ENCODE measurements around the gene GPR32.

- TF ChIP-seq, protein P1, sequence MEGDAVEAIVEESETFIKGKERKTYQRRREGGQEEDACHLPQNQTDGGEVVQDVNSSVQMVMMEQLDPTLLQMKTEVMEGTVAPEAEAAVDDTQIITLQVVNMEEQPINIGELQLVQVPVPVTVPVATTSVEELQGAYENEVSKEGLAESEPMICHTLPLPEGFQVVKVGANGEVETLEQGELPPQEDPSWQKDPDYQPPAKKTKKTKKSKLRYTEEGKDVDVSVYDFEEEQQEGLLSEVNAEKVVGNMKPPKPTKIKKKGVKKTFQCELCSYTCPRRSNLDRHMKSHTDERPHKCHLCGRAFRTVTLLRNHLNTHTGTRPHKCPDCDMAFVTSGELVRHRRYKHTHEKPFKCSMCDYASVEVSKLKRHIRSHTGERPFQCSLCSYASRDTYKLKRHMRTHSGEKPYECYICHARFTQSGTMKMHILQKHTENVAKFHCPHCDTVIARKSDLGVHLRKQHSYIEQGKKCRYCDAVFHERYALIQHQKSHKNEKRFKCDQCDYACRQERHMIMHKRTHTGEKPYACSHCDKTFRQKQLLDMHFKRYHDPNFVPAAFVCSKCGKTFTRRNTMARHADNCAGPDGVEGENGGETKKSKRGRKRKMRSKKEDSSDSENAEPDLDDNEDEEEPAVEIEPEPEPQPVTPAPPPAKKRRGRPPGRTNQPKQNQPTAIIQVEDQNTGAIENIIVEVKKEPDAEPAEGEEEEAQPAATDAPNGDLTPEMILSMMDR (IDR thresholded peaks at IDR 0.05) = no peak
- TF ChIP-seq POLR2A (IDR thresholded peaks at IDR 0.05) = no peak
Measured at GRCh38 chr19:50725911-50726230, 44.4 kb upstream of the GPR32 start.

All from testis (tissue), 2 donors.